Thoracic aorta (tissue), 2 donors: ENCODE data around the gene MRPL39. TPM values are rescaled to one million over a fixed set of nuclear protein-coding genes. Genes with fewer than 3 reads are reported as not detected.

Source experiments
- ATAC-seq: fragments of 150-250 bp; one replicate; pipeline ENCODE4 v1.8.0; 2017; ENCODE audit warnings: low read depth; ENCODE audit not compliant: insufficient number of reproducible peaks, low FRiP score
- DNase-seq: peaks from one replicate; pipeline ENCODE4 v3.0.0-alpha.2; 2020; ENCODE audit warnings: low spot score
- H3K27ac ChIP-seq, 2 donors: fragments of 200-600 bp; sonication (generic); 1 replicate in 1 of 2; 2 replicates in 1 of 2; pipeline ENCODE4 v1.5.1; 2016; ENCODE audit warnings: mild to moderate bottlenecking in 2 of 2, moderate library complexity in 2 of 2
- H3K27me3 ChIP-seq: fragments of 200-600 bp; sonication (generic); replicated peaks from 2 replicates; pipeline ENCODE4 v1.6.0; 2016; ENCODE audit warnings: mild to moderate bottlenecking; ENCODE audit not compliant: insufficient read depth
- H3K36me3 ChIP-seq: fragments of 200-600 bp; sonication (generic); one replicate; pipeline ENCODE4 v1.5.1; 2016
- H3K4me1 ChIP-seq, 2 donors: fragments of 200-600 bp; sonication (generic); 1 replicate in 1 of 2; 2 replicates in 1 of 2; pipeline versions ENCODE4 v1.5.1 to v1.6.0; 2016; ENCODE audit warnings: low read depth in 2 of 2, mild to moderate bottlenecking in 1 of 2; ENCODE audit not compliant: control insufficient read depth in 1 of 2
- H3K4me3 ChIP-seq: fragments of 200-600 bp; sonication (generic); 2 replicates; pipeline ENCODE4 v1.5.1; 2016; ENCODE audit warnings: mild to moderate bottlenecking
- H3K9me3 ChIP-seq: fragments of 200-600 bp; sonication (generic); 2 replicates; pipeline ENCODE4 v1.5.1; 2016
- total RNA-seq, 2 donors: library from RNA; depleted of rRNA; stranded (reverse); fragments of >200 nt; gene quantifications; one replicate each; pipeline versions ENCODE4 v1.1.0 to v1.2.3, GENCODE V29; 2016
- TF ChIP-seq, protein P1 (sequence below): fragments of 200-600 bp; sonication (generic); IDR thresholded peaks from one replicate; pipeline ENCODE4 v1.5.1; 2019; ENCODE audit warnings: antibody characterized with exemption

MRPL39 gene
- total RNA-seq, 2 donors from 2014 or later, result 6.6 to 16.8 TPM

DNA sequence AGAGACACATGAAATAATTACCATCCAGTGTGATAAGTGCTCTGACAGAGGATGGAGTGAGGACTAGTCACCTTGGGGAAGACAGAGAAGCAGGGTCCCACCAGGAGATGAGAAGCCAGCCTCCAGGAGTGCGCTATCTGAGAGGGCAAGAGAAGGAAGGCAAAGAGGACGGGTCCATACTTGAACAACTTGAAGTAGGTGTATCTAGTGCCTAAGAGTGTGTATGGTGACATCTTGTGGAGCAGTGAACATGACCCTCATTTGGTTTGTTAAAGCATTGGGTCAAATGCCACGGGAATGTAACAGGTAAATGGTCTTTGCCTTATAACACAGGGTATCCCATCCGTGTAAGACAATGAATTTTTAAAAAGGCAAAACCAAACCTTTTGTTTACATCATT, 39.8 kb downstream of the MRPL39 start:
- no peaks in the 10 kb centered on the region for H3K36me3 ChIP-seq
- TF ChIP-seq, protein P1, sequence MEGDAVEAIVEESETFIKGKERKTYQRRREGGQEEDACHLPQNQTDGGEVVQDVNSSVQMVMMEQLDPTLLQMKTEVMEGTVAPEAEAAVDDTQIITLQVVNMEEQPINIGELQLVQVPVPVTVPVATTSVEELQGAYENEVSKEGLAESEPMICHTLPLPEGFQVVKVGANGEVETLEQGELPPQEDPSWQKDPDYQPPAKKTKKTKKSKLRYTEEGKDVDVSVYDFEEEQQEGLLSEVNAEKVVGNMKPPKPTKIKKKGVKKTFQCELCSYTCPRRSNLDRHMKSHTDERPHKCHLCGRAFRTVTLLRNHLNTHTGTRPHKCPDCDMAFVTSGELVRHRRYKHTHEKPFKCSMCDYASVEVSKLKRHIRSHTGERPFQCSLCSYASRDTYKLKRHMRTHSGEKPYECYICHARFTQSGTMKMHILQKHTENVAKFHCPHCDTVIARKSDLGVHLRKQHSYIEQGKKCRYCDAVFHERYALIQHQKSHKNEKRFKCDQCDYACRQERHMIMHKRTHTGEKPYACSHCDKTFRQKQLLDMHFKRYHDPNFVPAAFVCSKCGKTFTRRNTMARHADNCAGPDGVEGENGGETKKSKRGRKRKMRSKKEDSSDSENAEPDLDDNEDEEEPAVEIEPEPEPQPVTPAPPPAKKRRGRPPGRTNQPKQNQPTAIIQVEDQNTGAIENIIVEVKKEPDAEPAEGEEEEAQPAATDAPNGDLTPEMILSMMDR, result no peak
- no peaks in the 10 kb centered on the region for H3K27me3 ChIP-seq
- no peak overlapping the region for H3K27ac ChIP-seq
- H3K4me1 ChIP-seq, result peaks cover 7 to 30% of the 10 kb centered on the region in 2 donors
- DNase-seq (no peak), ATAC-seq (no peak)
- no peak overlapping the region for H3K4me3 ChIP-seq
- H3K9me3 ChIP-seq, result no peaks in the 10 kb centered on the region

DNA sequence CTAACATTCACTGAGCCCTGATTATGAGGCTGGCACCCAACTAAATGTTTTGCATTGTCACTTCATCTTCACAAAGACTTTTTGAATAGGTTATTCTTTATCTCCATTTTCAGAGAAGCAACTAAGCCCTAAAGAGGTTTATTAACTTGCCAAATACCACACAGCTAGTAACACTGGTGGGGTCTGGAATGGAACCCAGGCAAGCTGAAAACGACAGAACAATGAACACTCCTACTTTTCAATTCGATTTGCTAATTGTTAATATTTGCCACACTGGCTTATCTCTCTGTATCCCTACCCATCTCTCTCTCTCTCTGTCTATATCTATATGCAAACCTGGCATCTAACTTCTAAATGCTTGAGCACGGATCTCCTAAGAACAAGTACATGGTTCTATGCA, 40.6 kb downstream of the MRPL39 start:
- peaks cover 7 to 30% of the 10 kb centered on the region in 2 donors for H3K4me1 ChIP-seq
- DNase-seq (no peak), ATAC-seq (no peak)
- no peaks in the 10 kb centered on the region for H3K9me3 ChIP-seq
- no peak overlapping the region for H3K4me3 ChIP-seq
- H3K27ac ChIP-seq, result no peak overlapping the region
- TF ChIP-seq, protein P1, result no peak
- H3K27me3 ChIP-seq, result no peaks in the 10 kb centered on the region
- H3K36me3 ChIP-seq, result no peaks in the 10 kb centered on the region

DNA sequence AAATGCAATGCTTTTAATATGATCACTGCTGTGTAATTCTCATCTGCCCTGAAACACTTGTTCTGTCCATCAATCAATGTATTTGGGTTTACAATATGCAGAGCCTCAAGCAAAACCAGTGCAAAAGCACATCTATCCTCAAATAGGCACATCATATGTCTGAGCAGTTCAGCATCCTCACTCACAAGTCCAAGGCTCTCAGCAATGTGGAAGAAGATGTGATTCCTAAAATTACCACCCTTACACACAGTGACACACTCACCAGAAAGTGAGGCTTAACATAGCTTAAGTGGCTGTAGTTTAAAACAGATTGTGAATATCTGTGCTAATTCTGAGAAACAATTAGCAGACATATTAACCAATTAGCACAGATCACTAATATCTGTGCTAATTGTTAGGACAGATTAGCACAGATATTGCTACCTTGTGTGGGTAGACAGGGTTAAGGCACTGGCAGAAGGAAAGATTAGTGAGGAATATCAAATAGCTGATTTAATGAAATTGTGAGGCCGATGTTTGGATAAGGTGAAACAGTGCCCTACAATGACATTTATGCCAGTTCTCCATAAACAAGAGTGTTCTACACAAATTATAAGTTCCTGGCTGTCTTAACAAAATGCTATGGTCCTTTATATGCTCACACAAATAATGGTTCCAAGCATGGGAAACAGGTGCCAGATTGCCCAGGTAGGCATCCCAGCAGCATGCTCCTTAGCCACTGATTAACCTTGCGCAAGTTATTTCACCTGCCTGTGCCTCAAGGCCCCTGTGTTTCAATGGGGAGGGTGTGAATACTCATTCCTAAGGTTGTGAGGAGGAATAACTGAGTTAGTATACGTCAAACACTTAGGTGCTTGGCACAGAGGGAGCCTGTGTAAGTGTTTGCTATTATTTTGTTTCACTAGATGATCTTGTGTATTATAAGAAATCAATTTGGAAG, 41.7 kb downstream of the MRPL39 start:
- Histone ChIP-seq H3K4me3 (no peak overlapping the region), H3K27ac (no peak overlapping the region), H3K27me3 (no peaks in the 10 kb centered on the region), H3K9me3 (no peaks in the 10 kb centered on the region), H3K36me3 (no peaks in the 10 kb centered on the region), H3K4me1 (peaks cover 7 to 38% of the 10 kb centered on the region in 2 donors)
- no peak for DNase-seq
- TF ChIP-seq, protein P1, result no peak
- no peak for ATAC-seq

DNA sequence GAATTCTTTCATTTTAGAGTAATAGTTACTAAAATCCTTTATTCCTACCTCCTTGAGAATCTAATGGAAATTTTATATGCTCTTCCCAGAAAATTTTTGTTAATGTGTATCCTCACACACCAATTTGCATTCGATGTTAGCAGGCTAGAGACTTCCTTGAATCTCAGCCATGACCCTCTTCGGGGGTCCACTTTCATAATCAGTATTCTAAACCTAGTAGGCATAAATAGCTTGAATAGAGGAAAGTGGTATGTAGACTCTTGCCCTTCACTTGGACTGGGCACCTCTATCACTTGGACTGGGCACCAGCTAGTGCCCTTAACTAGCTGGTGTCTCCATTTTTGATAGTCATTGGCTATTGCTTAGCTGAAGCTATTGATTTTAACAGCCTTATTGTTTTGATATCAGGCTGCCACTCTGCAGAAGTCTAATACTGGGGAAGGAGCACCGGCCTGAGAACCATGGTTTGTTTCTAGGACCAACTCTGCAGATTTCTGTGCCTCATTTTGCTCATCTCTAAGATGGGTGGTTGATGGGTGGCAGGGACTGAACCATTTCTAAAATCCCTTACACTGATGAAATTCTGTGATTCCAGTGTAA, 42.8 kb downstream of the MRPL39 start:
- Histone ChIP-seq H3K36me3 (no peaks in the 10 kb centered on the region), H3K4me3 (no peak overlapping the region), H3K4me1 (peaks cover 7 to 43% of the 10 kb centered on the region in 2 donors), H3K27ac (no peak overlapping the region), H3K9me3 (no peaks in the 10 kb centered on the region), H3K27me3 (no peaks in the 10 kb centered on the region)
- ATAC-seq (no peak), DNase-seq (no peak)
- TF ChIP-seq, protein P1, result no peak

DNA sequence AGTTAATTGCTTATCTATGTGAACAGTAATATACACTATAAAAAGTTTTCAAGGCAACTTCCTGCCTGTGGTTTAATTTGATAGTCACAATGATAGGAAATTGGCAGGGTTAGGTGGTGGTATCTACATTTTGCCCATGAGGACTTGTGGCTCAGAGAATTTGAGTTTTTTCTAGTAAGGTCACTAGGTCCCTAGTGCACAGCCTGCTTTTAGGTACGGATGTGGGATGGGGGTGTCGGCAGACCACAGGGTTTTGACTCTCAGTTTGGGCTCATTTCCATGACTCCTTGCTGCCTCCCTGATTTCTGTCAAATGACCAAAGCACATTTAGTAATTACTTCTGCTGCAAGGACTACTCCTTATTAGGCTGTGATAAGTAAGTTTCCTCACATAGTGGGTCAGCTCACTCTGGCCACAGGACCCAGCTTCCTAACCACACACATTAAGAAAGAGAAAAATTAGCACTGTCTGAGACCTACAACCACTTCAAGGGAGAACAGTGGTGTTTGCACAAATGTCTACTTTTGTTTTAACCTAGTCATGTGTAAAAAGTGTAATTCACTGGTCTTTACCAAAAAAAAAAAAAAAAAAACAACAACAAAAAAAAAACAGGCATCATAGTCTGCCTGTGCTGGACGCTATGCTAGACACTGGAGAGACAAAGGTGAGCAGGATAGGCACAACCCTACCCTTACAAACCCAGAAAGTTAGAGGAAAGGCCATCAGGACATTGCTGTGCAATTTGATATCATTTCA, 43.7 kb downstream of the MRPL39 start:
- no peaks in the 10 kb centered on the region for H3K36me3 ChIP-seq
- TF ChIP-seq, protein P1, result no peak
- DNase-seq (no peak), ATAC-seq (no peak)
- H3K27ac ChIP-seq, result peak overlapping the region in 1 of 2 donors; percentile 9
- peak overlapping the region; percentile 86 for H3K4me3 ChIP-seq
- no peaks in the 10 kb centered on the region for H3K9me3 ChIP-seq
- H3K27me3 ChIP-seq, result no peaks in the 10 kb centered on the region
- H3K4me1 ChIP-seq, result peaks cover 7 to 40% of the 10 kb centered on the region in 2 donors
